Peyer's patch (tissue), 4 donors: ENCODE data around the gene MARK3. TPM values are rescaled to one million over a fixed set of nuclear protein-coding genes. Genes with fewer than 3 reads are reported as not detected.

Experiments
- DNase-seq, 3 donors: peaks; one replicate each; pipeline ENCODE4 v3.0.0-alpha.2; 2017 to 2019
- H3K27ac ChIP-seq, 4 donors: fragments of 200-600 bp; sonication (generic); one replicate each; pipeline ENCODE4 v1.5.1; 2016 to 2019
- H3K27me3 ChIP-seq, 2 donors: fragments of 200-600 bp; sonication (generic); one replicate each; pipeline ENCODE4 v1.5.1; 2019
- H3K36me3 ChIP-seq, 3 donors: fragments of 200-600 bp; sonication (generic); one replicate each; pipeline ENCODE4 v1.5.1; 2016 to 2019
- H3K4me1 ChIP-seq, 4 donors: fragments of 200-600 bp; sonication (generic); one replicate each; pipeline ENCODE4 v1.5.1; 2016 to 2019
- H3K4me3 ChIP-seq, 4 donors: fragments of 200-600 bp; sonication (generic); 1 replicate in 3 of 4; 2 replicates in 1 of 4; pipeline ENCODE4 v1.5.1; 2016 to 2019; ENCODE audit warnings: mild to moderate bottlenecking in 1 of 4
- H3K9me3 ChIP-seq, 4 donors: fragments of 200-600 bp; sonication (generic); one replicate each; pipeline ENCODE4 v1.5.1; 2016 to 2019; ENCODE audit warnings: mild to moderate bottlenecking in 1 of 4
- POLR2A ChIP-seq, 2 donors: fragments of 450-650 bp; IDR thresholded peaks; one replicate each; pipeline ENCODE4 v1.5.1; 2017; ENCODE audit warnings: antibody characterized with exemption in 2 of 2, mild to moderate bottlenecking in 2 of 2, moderate library complexity in 2 of 2
- total RNA-seq, 4 donors: library from RNA; depleted of rRNA; stranded (reverse); fragments of >200 nt; gene quantifications; one replicate each; pipeline ENCODE4 v1.1.0, GENCODE V29; 2016
- TF ChIP-seq, protein P1 (sequence below), 6 experiments: fragments of 450-650 bp in 4 of 6; fragments of 200-600 bp in 2 of 6; sonication (generic) in 1 of 6; IDR thresholded peaks; one replicate each; pipeline ENCODE4 v1.5.1; 2017 to 2019; ENCODE audit warnings: antibody characterized with exemption in 6 of 6, mild to moderate bottlenecking in 3 of 6, moderate library complexity in 1 of 6

The MARK3 gene
- total RNA-seq, 4 donors from 2014 or later = 76.0 to 196 (median 99.5) TPM

- Histone ChIP-seq H3K27ac (no peak overlapping the region), H3K4me3 (no peak overlapping the region), H3K36me3 (no peaks in the 10 kb centered on the region), H3K27me3 (no peaks in the 10 kb centered on the region), H3K4me1 (peaks cover 0 to 78% (median 15%) of the 10 kb centered on the region in 4 donors), H3K9me3 (no peaks in the 10 kb centered on the region)
- no peak for DNase-seq
- TF ChIP-seq, protein P1, sequence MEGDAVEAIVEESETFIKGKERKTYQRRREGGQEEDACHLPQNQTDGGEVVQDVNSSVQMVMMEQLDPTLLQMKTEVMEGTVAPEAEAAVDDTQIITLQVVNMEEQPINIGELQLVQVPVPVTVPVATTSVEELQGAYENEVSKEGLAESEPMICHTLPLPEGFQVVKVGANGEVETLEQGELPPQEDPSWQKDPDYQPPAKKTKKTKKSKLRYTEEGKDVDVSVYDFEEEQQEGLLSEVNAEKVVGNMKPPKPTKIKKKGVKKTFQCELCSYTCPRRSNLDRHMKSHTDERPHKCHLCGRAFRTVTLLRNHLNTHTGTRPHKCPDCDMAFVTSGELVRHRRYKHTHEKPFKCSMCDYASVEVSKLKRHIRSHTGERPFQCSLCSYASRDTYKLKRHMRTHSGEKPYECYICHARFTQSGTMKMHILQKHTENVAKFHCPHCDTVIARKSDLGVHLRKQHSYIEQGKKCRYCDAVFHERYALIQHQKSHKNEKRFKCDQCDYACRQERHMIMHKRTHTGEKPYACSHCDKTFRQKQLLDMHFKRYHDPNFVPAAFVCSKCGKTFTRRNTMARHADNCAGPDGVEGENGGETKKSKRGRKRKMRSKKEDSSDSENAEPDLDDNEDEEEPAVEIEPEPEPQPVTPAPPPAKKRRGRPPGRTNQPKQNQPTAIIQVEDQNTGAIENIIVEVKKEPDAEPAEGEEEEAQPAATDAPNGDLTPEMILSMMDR (IDR thresholded peaks at IDR 0.05) = no peak
- TF ChIP-seq POLR2A (IDR thresholded peaks at IDR 0.05) = no peak
Measured at GRCh38 chr14:103392106-103392505, 6.9 kb downstream of the MARK3 start.

GRCh38 chr14:103392572-103392971, 7.4 kb downstream of the MARK3 start:
- no peak for DNase-seq
- Histone ChIP-seq H3K4me3 (no peak overlapping the region), H3K27ac (no peak overlapping the region), H3K9me3 (no peaks in the 10 kb centered on the region), H3K4me1 (peaks cover 0 to 74% (median 13%) of the 10 kb centered on the region in 4 donors), H3K27me3 (no peaks in the 10 kb centered on the region), H3K36me3 (no peaks in the 10 kb centered on the region)
- no peak for TF ChIP-seq POLR2A (IDR thresholded peaks at IDR 0.05)
- TF ChIP-seq, protein P1 (IDR thresholded peaks at IDR 0.05) = no peak

DNA sequence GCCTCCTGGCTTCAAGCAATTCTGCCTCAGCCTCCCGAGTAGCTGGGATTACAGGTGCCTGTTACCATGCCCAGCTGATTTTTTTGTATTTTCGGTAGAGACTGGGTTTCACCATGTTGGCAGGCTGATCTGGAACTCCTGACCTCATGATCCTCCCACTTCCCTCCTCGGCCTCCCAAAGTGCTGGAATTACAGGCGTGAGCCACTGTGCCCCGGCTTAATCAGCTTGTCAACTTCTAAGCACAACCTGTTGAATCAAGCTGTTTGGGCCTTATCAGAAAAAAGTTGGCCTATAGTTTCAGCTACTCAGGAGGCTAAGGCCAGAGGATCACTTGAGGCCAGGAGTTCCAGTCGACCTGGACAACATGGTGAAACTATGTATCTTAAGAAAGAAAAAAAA, 7.9 kb downstream of the MARK3 start:
- H3K27ac ChIP-seq = no peak overlapping the region
- H3K36me3 ChIP-seq = no peaks in the 10 kb centered on the region
- H3K9me3 ChIP-seq = no peaks in the 10 kb centered on the region
- H3K4me1 ChIP-seq = peaks cover 0 to 69% (median 11%) of the 10 kb centered on the region in 4 donors
- TF ChIP-seq POLR2A (IDR thresholded peaks at IDR 0.05) = no peak
- TF ChIP-seq, protein P1 (IDR thresholded peaks at IDR 0.05) = no peak
- H3K27me3 ChIP-seq = no peaks in the 10 kb centered on the region
- DNase-seq = no peak
- H3K4me3 ChIP-seq = no peak overlapping the region

- Histone ChIP-seq H3K4me1 (peaks cover 0 to 60% (median 10%) of the 10 kb centered on the region in 4 donors), H3K36me3 (no peaks in the 10 kb centered on the region), H3K27me3 (no peaks in the 10 kb centered on the region), H3K27ac (peak overlapping the region in 1 of 4 donors; percentile 8), H3K9me3 (no peaks in the 10 kb centered on the region), H3K4me3 (no peak overlapping the region)
- DNase-seq = no peak
- TF ChIP-seq POLR2A (IDR thresholded peaks at IDR 0.05) = no peak
- TF ChIP-seq, protein P1 (IDR thresholded peaks at IDR 0.05) = peak; percentile 76 to 93 (median 80)
Measured at GRCh38 chr14:103393676-103394626, 8.7 kb downstream of the MARK3 start.

DNA sequence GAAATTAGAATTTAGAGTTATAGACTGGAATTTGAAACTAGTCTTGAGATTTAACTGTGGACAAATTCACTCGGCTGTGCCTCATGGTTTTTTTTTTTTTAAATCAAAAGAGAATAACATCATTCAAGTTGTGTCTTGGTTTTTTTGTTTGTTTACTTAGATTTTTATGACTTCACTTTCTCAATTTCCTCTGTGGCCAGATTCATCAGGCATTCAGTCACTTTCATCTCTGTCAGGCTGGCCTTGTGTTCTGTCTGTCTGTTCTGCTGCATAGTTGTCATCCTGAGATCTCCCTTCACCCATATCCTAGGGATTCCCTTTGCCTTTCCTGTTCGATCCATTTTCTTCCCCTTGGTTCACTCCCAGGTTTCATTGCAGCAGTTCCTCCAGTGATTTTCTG, 10.0 kb downstream of the MARK3 start:
- no peak overlapping the region for H3K27ac ChIP-seq
- no peak for DNase-seq
- H3K9me3 ChIP-seq = no peaks in the 10 kb centered on the region
- H3K4me1 ChIP-seq = peaks cover 0 to 56% (median 11%) of the 10 kb centered on the region in 4 donors
- no peaks in the 10 kb centered on the region for H3K27me3 ChIP-seq
- H3K4me3 ChIP-seq = no peak overlapping the region
- no peaks in the 10 kb centered on the region for H3K36me3 ChIP-seq
- TF ChIP-seq, protein P1 (IDR thresholded peaks at IDR 0.05) = no peak
- TF ChIP-seq POLR2A (IDR thresholded peaks at IDR 0.05) = no peak
